22Rv1 (cell line): Measurements from ENCODE around the gene BCCIP.

Experiments used
- H3K27ac ChIP-seq: fragments of 450-650 bp; 2 replicates; pipeline ENCODE4 v1.5.1; 2017
- ZFX ChIP-seq: fragments of 450-650 bp; IDR thresholded peaks from 2 replicates; pipeline ENCODE4 v1.6.1; 2017; ENCODE audit warnings: antibody characterized with exemption, borderline replicate concordance
- TF ChIP-seq, protein P1 (sequence below): fragments of 450-650 bp; IDR thresholded peaks from 2 replicates; pipeline ENCODE4 v1.5.1; 2017; ENCODE audit warnings: mild to moderate bottlenecking

BCCIP gene

DNA sequence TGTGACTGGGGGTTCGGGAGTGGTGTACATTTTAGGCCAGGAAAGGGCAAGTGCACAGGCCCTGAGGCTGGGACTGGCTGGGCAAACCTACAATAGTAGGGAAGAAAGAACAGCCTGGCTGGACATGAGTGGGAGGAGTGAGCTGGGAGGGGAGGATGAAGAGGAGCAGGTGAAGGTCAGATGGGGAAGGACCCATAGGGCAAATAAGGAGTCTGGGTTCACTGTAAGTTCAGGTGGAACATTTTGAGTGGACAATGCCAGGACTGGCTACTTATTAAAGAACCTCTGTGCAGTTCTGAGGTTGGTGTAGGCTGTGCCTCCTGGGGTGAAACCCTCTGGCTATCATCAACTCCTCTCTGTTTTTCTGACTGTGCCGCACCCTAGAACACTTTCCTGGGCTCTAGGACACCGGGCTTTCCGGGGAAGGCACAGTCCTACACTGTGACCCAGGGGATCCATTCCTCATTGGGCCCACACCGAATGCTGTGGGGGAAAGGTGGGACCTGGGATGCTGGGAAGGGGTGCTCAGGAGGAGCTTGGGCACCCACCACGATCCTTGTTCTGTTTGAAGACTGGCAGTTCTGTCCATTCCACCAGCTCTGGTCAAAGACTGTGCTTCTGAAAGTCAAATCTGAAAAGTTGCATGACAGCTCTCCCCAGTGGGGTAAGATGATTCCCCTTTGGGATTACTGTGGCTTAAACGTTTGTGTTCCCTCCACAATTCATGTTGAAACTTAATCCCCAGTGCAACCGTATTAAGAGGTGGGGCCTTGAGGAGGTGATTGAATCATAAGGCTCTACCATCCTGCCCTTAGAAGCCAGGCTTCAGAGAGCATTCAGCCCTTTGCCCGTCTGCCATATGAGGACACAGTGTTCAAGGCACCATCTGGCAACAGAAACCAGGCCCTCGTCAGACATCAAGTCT is 43.7 kb upstream of the BCCIP start:
- no peak overlapping the region for H3K27ac ChIP-seq
- TF ChIP-seq ZFX, result no peak

DNA sequence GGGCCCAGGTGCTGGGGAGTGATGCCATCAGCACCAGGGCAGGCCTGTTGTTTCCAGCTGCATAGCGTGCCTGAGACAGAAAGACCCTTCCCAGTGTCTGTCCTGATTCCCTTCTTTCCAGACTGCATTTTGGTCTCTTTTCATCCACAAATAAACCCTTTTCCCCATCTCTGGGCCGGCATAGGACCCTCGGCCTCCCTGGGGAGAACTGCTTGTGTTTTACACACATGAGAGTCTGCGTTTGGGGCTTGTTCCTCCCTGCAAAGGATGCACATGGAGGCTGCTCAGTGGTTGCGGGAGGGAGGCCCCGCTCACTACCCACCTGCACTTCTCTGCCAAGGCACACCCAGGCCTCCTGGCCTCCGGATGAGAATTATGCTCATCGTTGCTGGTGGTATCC is 42.0 kb upstream of the BCCIP start:
- H3K27ac ChIP-seq, result no peak overlapping the region
- TF ChIP-seq, protein P1, sequence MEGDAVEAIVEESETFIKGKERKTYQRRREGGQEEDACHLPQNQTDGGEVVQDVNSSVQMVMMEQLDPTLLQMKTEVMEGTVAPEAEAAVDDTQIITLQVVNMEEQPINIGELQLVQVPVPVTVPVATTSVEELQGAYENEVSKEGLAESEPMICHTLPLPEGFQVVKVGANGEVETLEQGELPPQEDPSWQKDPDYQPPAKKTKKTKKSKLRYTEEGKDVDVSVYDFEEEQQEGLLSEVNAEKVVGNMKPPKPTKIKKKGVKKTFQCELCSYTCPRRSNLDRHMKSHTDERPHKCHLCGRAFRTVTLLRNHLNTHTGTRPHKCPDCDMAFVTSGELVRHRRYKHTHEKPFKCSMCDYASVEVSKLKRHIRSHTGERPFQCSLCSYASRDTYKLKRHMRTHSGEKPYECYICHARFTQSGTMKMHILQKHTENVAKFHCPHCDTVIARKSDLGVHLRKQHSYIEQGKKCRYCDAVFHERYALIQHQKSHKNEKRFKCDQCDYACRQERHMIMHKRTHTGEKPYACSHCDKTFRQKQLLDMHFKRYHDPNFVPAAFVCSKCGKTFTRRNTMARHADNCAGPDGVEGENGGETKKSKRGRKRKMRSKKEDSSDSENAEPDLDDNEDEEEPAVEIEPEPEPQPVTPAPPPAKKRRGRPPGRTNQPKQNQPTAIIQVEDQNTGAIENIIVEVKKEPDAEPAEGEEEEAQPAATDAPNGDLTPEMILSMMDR, result no peak
- TF ChIP-seq ZFX, result no peak

DNA sequence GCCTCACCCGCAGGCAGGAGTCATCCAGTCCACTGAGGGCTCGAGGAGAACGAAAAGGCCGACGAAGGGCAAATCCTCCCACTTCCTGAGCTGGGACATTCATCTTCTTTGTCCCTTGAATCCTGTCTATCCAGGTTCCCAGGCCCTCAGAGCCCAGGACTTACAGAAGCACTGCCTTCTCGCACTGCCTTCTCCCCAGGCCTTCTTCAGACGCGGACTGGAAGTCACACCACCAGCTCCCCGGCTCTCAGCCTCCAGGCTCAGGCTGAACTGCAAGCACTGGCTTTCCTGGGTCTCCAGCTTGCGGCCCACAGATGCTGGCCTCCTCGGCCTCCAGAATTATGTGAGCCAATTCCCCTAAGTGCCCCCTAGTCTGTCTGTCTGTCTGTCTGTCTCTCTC is 41.3 kb upstream of the BCCIP start:
- TF ChIP-seq, protein P1, result no peak
- no peak for TF ChIP-seq ZFX
- no peak overlapping the region for H3K27ac ChIP-seq

DNA sequence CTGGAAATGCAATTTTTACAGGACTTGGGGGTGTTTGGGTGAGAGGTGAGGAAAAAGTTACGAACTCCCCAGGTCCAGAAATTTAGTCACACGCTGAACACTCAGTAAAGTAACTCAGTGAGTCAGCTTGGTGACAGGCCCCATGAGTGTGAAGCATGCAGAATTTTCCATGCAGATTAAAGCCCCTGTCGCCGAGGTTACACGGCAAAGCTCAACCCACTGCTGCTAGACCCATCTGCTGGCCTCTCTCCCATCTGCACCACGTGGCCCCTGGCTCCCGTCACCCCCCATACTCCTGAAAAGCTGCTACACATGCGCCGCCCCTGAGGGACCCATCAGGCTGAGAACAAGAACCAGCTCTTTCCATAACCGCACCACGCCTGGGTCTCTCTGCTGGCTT is 40.7 kb upstream of the BCCIP start:
- H3K27ac ChIP-seq, result no peak overlapping the region
- TF ChIP-seq, protein P1, result no peak
- no peak for TF ChIP-seq ZFX

DNA sequence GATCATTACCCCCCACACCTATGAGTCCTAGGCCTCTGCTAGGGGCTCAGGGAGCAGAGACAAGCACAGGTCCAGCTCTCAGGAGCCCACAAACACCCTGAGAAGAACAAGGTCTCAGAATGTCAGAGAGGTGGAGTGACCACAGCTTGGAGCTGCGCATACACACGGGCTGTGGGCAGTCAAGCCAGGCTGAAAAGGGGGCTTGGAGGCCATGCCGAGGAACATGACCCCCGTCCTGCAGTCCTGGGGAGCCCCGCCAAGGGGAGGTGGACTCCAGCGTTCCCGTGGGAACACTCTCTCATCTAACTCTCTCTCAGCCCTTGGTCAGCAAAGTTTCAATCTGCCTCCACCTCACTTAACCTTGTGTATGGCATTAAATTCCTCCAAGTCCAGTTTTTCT is 39.9 kb upstream of the BCCIP start:
- TF ChIP-seq ZFX, result no peak
- TF ChIP-seq, protein P1, result no peak
- no peak overlapping the region for H3K27ac ChIP-seq

DNA sequence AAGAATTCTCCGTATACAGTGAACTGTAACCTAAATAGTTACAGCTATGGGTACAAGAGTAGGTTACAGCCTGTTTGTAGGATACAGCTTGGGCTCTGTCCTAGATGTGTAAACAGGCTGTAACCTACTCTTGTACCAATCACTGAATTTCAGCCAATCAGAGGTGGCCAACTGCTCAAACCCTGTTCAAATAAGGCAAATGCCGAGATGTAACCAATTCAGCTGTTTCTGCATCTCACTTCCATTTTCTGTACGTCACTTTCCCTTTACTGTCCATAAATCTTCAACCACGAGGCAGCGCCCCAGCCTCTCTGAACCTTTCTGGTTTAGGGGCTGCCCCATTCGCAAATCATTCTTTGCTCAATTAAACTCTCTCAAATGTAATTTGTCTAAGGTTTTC is 39.4 kb upstream of the BCCIP start:
- no peak overlapping the region for H3K27ac ChIP-seq
- TF ChIP-seq, protein P1, result no peak
- no peak for TF ChIP-seq ZFX

DNA sequence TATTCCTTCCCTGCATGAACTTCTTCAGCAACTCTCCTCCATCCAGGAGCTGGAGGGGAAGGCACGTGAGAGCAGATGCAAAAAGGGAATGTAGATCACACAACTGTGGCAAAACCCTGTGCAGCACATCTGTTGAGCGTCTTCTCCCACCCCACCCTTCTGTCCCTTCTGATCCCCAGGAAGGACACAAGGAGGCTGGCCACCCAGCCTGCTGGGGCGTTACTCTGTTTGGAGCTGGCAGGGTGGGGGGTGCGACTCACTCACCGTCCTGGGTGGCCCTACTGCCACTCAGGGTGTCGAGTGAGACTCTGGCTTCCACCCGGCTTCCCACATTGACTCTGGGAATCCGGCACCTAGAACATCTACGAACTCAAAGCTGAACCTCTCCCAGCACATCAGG is 37.6 kb upstream of the BCCIP start:
- H3K27ac ChIP-seq, result no peak overlapping the region
- no peak for TF ChIP-seq ZFX
- TF ChIP-seq, protein P1, result no peak
